ENCODE data around the gene BLVRB.
A peak's percentile ranks its signal among the peaks of the same experiment; 100 is the strongest.
"Not testable (repeated sequence)": the region's sequence is repeated elsewhere in the genome, so short reads cannot be mapped to it uniquely, and the experiment has no call there.

Gene BLVRB

GRCh38 chr19:40422748-40423566, 42.6 kb downstream of the BLVRB start:
- DNase-seq (ENCODE audit: low spot score): no peak

GRCh38 chr19:40421993-40422747, 43.4 kb downstream of the BLVRB start:
- no peak for DNase-seq (ENCODE audit: low spot score)

- DNase-seq (ENCODE audit: low spot score): peak; percentile 87
Observed at GRCh38 chr19:40420766-40421765, 44.5 kb downstream of the BLVRB start.

GRCh38 chr19:40420451-40420765, 45.1 kb downstream of the BLVRB start:
- no peak for DNase-seq (ENCODE audit: low spot score)

- no peak for DNase-seq (ENCODE audit: low spot score)
Observed at GRCh38 chr19:40419780-40420179, 45.8 kb downstream of the BLVRB start.

GRCh38 chr19:40419066-40419612, 46.4 kb downstream of the BLVRB start:
- no peak for DNase-seq (ENCODE audit: low spot score)

GRCh38 chr19:40418040-40418439, 47.5 kb downstream of the BLVRB start:
- DNase-seq (ENCODE audit: low spot score): no peak

GRCh38 chr19:40417643-40417981, 47.9 kb downstream of the BLVRB start:
- no peak for DNase-seq (ENCODE audit: low spot score)

- DNase-seq (ENCODE audit: low spot score): peak; percentile 71
Observed at GRCh38 chr19:40416918-40417642, 48.5 kb downstream of the BLVRB start.

- no peak for DNase-seq (ENCODE audit: low spot score)
Observed at GRCh38 chr19:40415768-40416167, 49.8 kb downstream of the BLVRB start.

GRCh38 chr19:40414542-40415535, 50.7 kb downstream of the BLVRB start:
- no peak for DNase-seq (ENCODE audit: low spot score)

GRCh38 chr19:40413291-40413845, 52.2 kb downstream of the BLVRB start, which contains the start of gene PRX:
PRX (minus strand) TSS chr19:40413378; CDS start chr19:40407932, 5,446 bp downstream.
- no peak for DNase-seq (ENCODE audit: low spot score)

- DNase-seq (ENCODE audit: low spot score): no peak
Observed at GRCh38 chr19:40412866-40413265, 52.7 kb downstream of the BLVRB start.

GRCh38 chr19:40411958-40412499, 53.5 kb downstream of the BLVRB start:
- no peak for DNase-seq (ENCODE audit: low spot score)

- DNase-seq (ENCODE audit: low spot score): no peak
Observed at GRCh38 chr19:40411125-40411842, 54.3 kb downstream of the BLVRB start.

- DNase-seq (ENCODE audit: low spot score): no peak
Observed at GRCh38 chr19:40410030-40410389, 55.5 kb downstream of the BLVRB start.

- DNase-seq (ENCODE audit: low spot score): not testable (repeated sequence)
Observed at GRCh38 chr19:40408598-40408925, 57.0 kb downstream of the BLVRB start.

GRCh38 chr19:40407714-40408597, 57.6 kb downstream of the BLVRB start:
- DNase-seq (ENCODE audit: low spot score): no peak
